ENCODE measurements around the gene UPP2. TPM values are rescaled to one million over a fixed set of nuclear protein-coding genes. Genes with fewer than 3 reads are reported as not detected.

The UPP2 gene
- not detected for total RNA-seq
- long read RNA-seq: 0 reads

GRCh38 chr2:158101384-158101926, at the start of gene UPP2:
Gene UPP2, plus strand, starts transcription at chr2:158101876. Its CDS starts 188 bp downstream, at chr2:158102064.
- DNase-seq (no peak), ATAC-seq (peak; percentile 51)
- intact Hi-C loops (cut with DNase I, micrococcal nuclease): no loop called here

- intact Hi-C loops (cut with DNase I, micrococcal nuclease): no loop called here
- no peak for DNase-seq
- no peak for ATAC-seq
These were observed 48.9 kb upstream of the UPP2 start for GRCh38 chr2:158052761-158053160.

- DNase-seq (no peak), ATAC-seq (no peak)
- intact Hi-C loops (cut with DNase I, micrococcal nuclease): no loop called here
These were observed 44.8 kb upstream of the UPP2 start for GRCh38 chr2:158056875-158057274.

- intact Hi-C loops (cut with DNase I, micrococcal nuclease): no loop called here
- no peak for DNase-seq
- no peak for ATAC-seq
These were observed 41.4 kb upstream of the UPP2 start for GRCh38 chr2:158060160-158060834.

GRCh38 chr2:158060835-158061435, 40.7 kb upstream of the UPP2 start:
- intact Hi-C loops (cut with DNase I, micrococcal nuclease): no loop called here
- peak; percentile 60 for ATAC-seq
- no peak for DNase-seq

- intact Hi-C loops (cut with DNase I, micrococcal nuclease): no loop called here
- ATAC-seq (no peak), DNase-seq (no peak)
These were observed 39.9 kb upstream of the UPP2 start for GRCh38 chr2:158061763-158062162.

GRCh38 chr2:158066046-158066713, 35.5 kb upstream of the UPP2 start:
- DNase-seq: no peak
- intact Hi-C loops (cut with DNase I, micrococcal nuclease): no loop called here
- ATAC-seq: no peak

GRCh38 chr2:158071018-158071417, 30.7 kb upstream of the UPP2 start:
- intact Hi-C loops (cut with DNase I, micrococcal nuclease): no loop called here

GRCh38 chr2:158072361-158072760, 29.3 kb upstream of the UPP2 start:
- intact Hi-C loops (cut with DNase I, micrococcal nuclease): no loop called here
- ATAC-seq: no peak

More at GRCh38 chr2:158071018-158071417, 30.7 kb upstream of the UPP2 start:
- DNase-seq (no peak), ATAC-seq (no peak)

GRCh38 chr2:158079672-158080071, 22.0 kb upstream of the UPP2 start:
- DNase-seq (no peak), ATAC-seq (no peak)
- intact Hi-C loops (cut with DNase I, micrococcal nuclease): no loop called here

More at GRCh38 chr2:158072361-158072760, 29.3 kb upstream of the UPP2 start:
- no peak for DNase-seq

GRCh38 chr2:158088093-158088492, 13.6 kb upstream of the UPP2 start:
- DNase-seq: no peak
- intact Hi-C loops (cut with DNase I, micrococcal nuclease): no loop called here
- no peak for ATAC-seq

GRCh38 chr2:158089322-158089721, 12.4 kb upstream of the UPP2 start:
- intact Hi-C loops (cut with DNase I, micrococcal nuclease): no loop called here
- ATAC-seq: no peak
- DNase-seq: no peak

GRCh38 chr2:158091647-158092046, 10.0 kb upstream of the UPP2 start:
- no peak for DNase-seq
- intact Hi-C loops (cut with DNase I, micrococcal nuclease): no loop called here
- ATAC-seq: peak; percentile 56

- peak; percentile 88 for ATAC-seq
- peak in 1 of 2 donors; percentile 13 for DNase-seq
- intact Hi-C loops (cut with DNase I, micrococcal nuclease): loop anchor here in 1 of 2 donors (2.0 kb wide), 1 partner anchor 32 kb away; no protein-coding TSS in a partner anchor
These were observed 7.1 kb upstream of the UPP2 start for GRCh38 chr2:158094487-158095092.

GRCh38 chr2:158095269-158095668, 6.4 kb upstream of the UPP2 start:
- peak; percentile 44 for ATAC-seq
- DNase-seq: no peak
- intact Hi-C loops (cut with DNase I, micrococcal nuclease): loop anchor here in 1 of 2 donors (2.0 kb wide), 1 partner anchor 32 kb away; no protein-coding TSS in a partner anchor

GRCh38 chr2:158095912-158096311, 5.8 kb upstream of the UPP2 start:
- intact Hi-C loops (cut with DNase I, micrococcal nuclease): loop anchor here in 1 of 2 donors (2.0 kb wide), 1 partner anchor 31 kb away; no protein-coding TSS in a partner anchor
- ATAC-seq: no peak
- no peak for DNase-seq

GRCh38 chr2:158097481-158097880, 4.2 kb upstream of the UPP2 start:
- DNase-seq: no peak
- no peak for ATAC-seq
- intact Hi-C loops (cut with DNase I, micrococcal nuclease): no loop called here

GRCh38 chr2:158098178-158098577, 3.5 kb upstream of the UPP2 start:
- ATAC-seq (no peak), DNase-seq (no peak)

GRCh38 chr2:158099716-158100115, 2.0 kb upstream of the UPP2 start:
- ATAC-seq (peak; percentile 41), DNase-seq (no peak)
- intact Hi-C loops (cut with DNase I, micrococcal nuclease): no loop called here

More at GRCh38 chr2:158098178-158098577, 3.5 kb upstream of the UPP2 start:
- intact Hi-C loops (cut with DNase I, micrococcal nuclease): no loop called here

All from left colon (tissue), 2 donors.